Retinal pigment epithelial cell (primary cell): ENCODE measurements around the gene LAMC2.

Experiments used
- DNase-seq: peaks from one replicate; pipeline ENCODE4 v3.0.0-alpha.2; 2010; ENCODE audit warnings: low read depth
- H3K4me3 ChIP-seq: 2 replicates; pipeline ENCODE4 v1.5.1; 2011; ENCODE audit warnings: mild to moderate bottlenecking, low read length, control low read depth, moderate library complexity
- CTCF ChIP-seq: conservative IDR thresholded peaks from 2 replicates; pipeline ENCODE4 v1.5.1; 2011; ENCODE audit warnings: low read depth, low read length, control low read depth, inconsistent platforms

The LAMC2 gene

GRCh38 chr1:183255073-183255472 is 69.0 kb downstream of the LAMC2 start:
- no peak for DNase-seq
- no peak overlapping the region for H3K4me3 ChIP-seq
- no peak for TF ChIP-seq CTCF

GRCh38 chr1:183259924-183260323 is 73.9 kb downstream of the LAMC2 start:
- TF ChIP-seq CTCF: no peak
- no peak for DNase-seq
- no peak overlapping the region for H3K4me3 ChIP-seq

- DNase-seq: no peak
- no peak overlapping the region for H3K4me3 ChIP-seq
- TF ChIP-seq CTCF: no peak
Observed at GRCh38 chr1:183262628-183263200, 76.7 kb downstream of the LAMC2 start.

GRCh38 chr1:183263886-183264602 is 78.0 kb downstream of the LAMC2 start:
- TF ChIP-seq CTCF: no peak
- DNase-seq: no peak
- no peak overlapping the region for H3K4me3 ChIP-seq

- DNase-seq: no peak
- no peak for TF ChIP-seq CTCF
- no peak overlapping the region for H3K4me3 ChIP-seq
Observed at GRCh38 chr1:183267646-183268431, 81.8 kb downstream of the LAMC2 start.

- no peak for TF ChIP-seq CTCF
- no peak for DNase-seq
- no peak overlapping the region for H3K4me3 ChIP-seq
Observed at GRCh38 chr1:183270541-183271141, 84.6 kb downstream of the LAMC2 start.
